ENCODE results near the gene VLDLR.

- no peak for TF ChIP-seq POLR2A (IDR thresholded peaks at IDR 0.05)
- no peak for TF ChIP-seq CTCF (IDR thresholded peaks at IDR 0.05)
Observed at GRCh38 chr9:2615497-2615896, 6.1 kb upstream of the VLDLR start.

Data from Peyer's patch (tissue), 4 donors.